ENCODE measurements around the gene SAMD4A. TPM values are rescaled to one million over a fixed set of nuclear protein-coding genes. Genes with fewer than 3 reads are reported as not detected.

SAMD4A gene, protein sequence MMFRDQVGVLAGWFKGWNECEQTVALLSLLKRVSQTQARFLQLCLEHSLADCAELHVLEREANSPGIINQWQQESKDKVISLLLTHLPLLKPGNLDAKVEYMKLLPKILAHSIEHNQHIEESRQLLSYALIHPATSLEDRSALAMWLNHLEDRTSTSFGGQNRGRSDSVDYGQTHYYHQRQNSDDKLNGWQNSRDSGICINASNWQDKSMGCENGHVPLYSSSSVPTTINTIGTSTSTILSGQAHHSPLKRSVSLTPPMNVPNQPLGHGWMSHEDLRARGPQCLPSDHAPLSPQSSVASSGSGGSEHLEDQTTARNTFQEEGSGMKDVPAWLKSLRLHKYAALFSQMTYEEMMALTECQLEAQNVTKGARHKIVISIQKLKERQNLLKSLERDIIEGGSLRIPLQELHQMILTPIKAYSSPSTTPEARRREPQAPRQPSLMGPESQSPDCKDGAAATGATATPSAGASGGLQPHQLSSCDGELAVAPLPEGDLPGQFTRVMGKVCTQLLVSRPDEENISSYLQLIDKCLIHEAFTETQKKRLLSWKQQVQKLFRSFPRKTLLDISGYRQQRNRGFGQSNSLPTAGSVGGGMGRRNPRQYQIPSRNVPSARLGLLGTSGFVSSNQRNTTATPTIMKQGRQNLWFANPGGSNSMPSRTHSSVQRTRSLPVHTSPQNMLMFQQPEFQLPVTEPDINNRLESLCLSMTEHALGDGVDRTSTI
- polyA plus RNA-seq (ENCODE audit: insufficient read length in 12 of 12): 10 to 100 TPM in 11 of 12 donors, not detected in 1; 47.4 to 74.9 (median 63.3) TPM
- long read RNA-seq, donor 1, full-length matches to known transcripts: 3 of 3 reads
- long read RNA-seq, donor 1, partial matches to known transcripts: 0 of 3 reads
- long read RNA-seq, donor 1, other reads (novel, unspliced or antisense): 0 of 3 reads
- long read RNA-seq, donor 2, partial matches to known transcripts: 9 of 12 reads
- long read RNA-seq, donor 2, other reads (novel, unspliced or antisense): 0 of 12 reads
- long read RNA-seq, donor 3, partial matches to known transcripts: 5 of 6 reads
- long read RNA-seq, donor 3, other reads (novel, unspliced or antisense): 0 of 6 reads
- long read RNA-seq, donor 4, full-length matches to known transcripts: 2 of 13 reads
- long read RNA-seq, donor 4, partial matches to known transcripts: 11 of 13 reads
- long read RNA-seq, donor 4, other reads (novel, unspliced or antisense): 0 of 13 reads
- long read RNA-seq, donor 5, partial matches to known transcripts: 21 of 23 reads
- long read RNA-seq, donor 5, other reads (novel, unspliced or antisense): 0 of 23 reads
- long read RNA-seq, donor 6, partial matches to known transcripts: 8 of 10 reads
- long read RNA-seq, donor 6, other reads (novel, unspliced or antisense): 0 of 10 reads
- long read RNA-seq, donor 7, partial matches to known transcripts: 9 of 10 reads
- long read RNA-seq, donor 7, other reads (novel, unspliced or antisense): 0 of 10 reads
- long read RNA-seq, donor 8, full-length matches to known transcripts: 4 of 26 reads
- long read RNA-seq, donor 8, partial matches to known transcripts: 22 of 26 reads
- long read RNA-seq, donor 8, other reads (novel, unspliced or antisense): 0 of 26 reads
- long read RNA-seq, donor 9, partial matches to known transcripts: 0 of 1 reads
- long read RNA-seq, donor 9, other reads (novel, unspliced or antisense): 0 of 1 reads
- long read RNA-seq, donor 10, full-length matches to known transcripts: 3 of 9 reads
- long read RNA-seq, donor 10, partial matches to known transcripts: 6 of 9 reads
- long read RNA-seq, donor 10, other reads (novel, unspliced or antisense): 0 of 9 reads
- long read RNA-seq, donor 11, partial matches to known transcripts: 15 of 16 reads
- long read RNA-seq, donor 11, other reads (novel, unspliced or antisense): 0 of 16 reads

DNA sequence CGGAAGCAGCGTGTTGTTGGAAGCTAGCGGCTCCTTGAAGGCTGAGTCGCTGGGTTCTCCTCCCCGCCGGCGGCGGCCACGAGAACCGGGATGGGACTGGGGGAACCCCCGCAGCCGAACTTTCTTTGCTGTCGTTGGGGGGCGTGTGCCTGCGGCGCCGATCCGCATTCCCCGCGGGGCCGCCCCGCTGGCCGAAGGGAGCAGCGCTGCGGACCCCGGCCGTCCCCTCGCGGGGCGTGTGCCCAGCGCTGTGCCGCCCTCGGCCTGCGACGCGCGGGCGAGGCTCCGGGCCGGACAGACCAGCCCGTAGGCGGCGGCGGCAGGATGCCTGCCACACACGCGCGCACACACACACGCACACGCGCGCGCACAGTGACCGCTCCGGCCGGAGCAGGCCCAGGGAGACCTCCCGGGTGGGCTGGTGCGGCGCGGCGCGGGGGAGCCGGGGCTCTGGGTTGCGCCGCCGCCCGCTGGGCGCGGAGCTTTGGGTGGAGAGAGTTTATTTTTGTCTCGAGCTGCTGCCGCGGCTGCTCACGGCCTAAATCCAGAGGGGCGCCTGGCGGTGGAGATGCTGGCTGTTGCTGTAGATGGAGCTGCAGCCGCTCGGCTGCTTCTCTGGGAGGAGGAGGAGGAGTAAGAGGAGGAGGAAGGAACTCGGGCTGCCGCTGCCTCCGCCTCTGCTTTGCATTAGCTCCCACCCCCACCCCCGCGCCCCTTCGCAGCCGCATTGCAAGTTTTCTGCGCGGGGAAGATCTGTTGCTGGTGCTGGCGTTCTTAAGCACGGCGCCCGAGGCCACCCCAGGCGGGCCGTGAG, at the start of gene SAMD4A:
TSS of gene SAMD4A (plus strand) at position 719 of the 814 bp plus-strand sequence. CDS start 789 bp downstream, outside the sequence.
- peak; percentile 85 for DNase-seq

DNA sequence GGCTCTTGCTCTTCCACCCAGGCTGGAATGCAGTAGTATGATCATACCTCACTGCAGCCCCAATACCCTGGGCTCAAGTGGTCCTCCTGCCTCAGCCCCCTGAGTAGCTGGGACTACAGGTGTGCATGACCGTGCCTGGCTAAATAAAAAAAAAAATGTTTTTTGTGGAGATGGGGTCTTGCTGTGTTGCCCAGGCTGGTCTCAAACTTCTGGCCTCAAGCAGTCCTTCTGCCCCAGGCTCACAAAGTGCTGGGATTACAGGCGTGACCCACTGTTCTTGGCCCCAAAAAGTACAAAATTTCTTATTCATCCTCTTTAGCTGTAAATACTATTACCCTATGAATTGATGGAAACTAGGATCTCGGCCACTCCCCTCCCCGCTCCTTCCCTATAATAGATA, 42.5 kb upstream of the SAMD4A start:
- DNase-seq: no peak

DNA sequence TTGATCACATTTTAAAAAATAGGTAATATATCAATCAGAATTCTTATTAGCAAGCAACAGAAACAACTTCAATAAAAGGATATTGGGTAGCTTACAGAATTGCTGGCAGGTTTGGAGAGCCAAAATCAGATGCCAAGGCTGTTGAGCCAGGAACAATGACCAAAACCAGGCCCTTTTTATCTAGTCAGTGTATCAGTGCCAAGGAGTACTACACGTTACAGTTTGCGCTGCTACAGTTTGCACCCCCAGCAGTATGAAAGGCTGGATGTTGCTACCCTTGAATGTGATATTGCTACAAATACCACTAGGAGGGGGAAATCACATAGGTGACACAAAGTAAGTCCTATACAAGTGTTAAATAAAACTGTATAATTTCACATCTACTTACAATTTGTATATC, 38.0 kb upstream of the SAMD4A start:
- no peak for DNase-seq

DNA sequence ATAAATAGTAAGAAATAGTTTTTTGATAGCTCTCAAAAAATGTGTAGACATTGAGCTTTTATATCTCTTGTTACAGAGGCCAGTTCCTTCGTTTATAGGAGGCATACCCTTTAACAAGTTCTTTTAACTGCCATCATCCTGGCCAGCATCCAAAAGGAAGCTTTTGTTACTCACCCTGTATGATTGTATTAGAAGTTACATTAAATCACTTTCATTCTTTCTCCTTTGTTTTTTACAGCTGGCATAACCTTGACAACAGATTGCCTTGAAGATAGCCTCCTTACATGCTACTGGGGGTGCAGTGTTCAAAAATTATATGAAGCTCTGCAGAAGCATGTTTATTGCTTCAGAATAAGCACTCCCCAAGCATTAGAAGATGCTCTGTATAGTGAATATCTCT, 37.1 kb upstream of the SAMD4A start:
- DNase-seq: no peak

DNA sequence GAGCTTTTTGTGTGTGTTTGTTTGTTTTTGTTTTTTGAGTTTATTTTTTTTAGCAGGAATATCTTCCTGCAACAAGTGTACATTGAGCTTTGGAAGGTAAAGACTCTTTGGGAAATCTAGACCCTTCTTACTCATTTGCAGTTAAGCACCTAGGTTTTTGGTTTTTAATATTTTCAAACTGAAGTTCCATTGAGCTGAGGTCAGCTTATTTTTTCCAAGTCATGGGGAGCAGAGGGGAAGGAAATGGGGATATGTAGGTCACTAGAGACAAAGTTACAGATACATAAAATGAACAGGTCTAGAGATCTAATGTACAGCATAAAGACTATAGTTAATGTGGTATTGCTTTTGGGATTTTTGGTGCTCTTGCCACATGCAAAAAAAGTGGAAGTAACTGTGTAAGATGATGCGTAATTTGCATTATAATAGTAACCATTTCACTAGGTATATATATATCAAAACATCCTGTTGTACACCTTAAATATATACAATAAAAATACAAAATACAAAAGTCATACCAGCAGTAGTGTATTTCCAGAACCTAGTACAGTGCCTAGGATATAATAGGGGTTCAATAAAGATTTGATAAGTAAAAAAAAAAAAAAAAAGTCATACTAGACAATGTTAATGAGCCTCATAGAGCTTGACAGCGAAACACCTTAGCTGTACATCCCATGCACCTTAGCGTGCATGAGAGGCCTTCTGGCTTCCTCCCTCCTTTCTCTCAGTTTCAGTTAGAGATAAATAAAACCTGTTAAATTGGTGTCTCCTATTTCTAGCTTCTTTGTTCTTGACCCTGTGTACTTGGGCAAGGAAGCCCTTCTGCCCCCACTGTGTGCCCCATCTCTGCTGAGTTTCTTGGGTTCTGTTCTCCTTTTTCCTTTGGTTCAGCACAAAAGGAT, 34.6 kb upstream of the SAMD4A start:
- DNase-seq: no peak

DNA sequence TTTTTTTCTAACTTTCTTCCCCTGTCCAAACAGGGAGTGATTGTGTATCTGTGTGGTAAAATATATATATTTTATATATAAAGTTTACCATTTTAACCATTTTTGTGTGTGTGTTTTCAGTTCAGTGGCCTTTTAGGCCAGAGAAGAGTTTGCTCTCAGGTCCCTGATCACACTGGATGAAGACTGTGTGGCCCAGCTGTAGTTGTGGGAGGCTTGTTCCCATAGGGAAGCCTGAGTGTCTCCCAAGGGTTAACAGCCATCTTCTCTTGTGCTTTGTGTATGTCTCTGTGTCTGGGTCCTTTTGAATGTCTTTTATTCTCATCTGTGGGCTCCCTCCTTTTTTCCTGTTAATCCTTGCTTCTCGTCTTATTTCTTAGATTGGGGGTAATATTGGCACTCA, 33.8 kb upstream of the SAMD4A start:
- DNase-seq: no peak

DNA sequence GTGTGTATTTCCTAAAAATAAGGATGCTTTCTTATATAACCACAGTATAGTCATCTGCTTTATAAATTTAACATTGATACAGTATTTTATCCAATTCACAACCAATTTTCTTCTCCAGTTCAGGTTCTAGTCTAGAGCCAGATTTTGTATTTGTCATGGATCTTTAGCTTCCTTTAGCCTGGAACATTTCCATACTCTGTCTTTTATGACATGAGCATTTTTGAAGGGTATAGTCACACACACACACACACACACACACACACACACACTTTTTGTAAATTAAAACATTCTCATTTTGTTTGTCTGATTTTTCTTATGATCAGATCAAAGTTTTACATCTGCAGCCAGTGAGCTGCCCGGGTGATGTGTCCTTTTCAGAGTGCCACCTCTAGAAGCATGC, 31.8 kb upstream of the SAMD4A start:
- peak; percentile 1 for DNase-seq

DNA sequence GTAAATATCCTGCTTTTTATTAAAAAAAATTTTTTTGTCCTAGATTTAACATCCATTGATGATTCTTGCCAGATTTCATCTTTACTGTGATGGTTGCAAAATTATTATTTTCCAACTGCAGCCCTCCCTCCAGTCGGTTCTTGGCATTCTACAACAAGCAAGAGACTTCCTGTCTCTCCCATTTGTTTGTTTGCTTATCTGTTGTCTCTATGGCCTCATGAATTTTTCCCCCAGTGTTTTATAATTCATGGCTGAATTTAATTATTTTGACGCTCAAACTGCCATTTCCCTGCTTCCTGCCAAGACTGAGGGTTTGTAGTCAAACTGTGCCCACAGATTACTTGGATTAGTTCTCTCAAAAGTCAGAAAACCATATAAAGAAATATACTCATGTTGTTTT, 31.3 kb upstream of the SAMD4A start:
- peak; percentile 9 for DNase-seq

DNA sequence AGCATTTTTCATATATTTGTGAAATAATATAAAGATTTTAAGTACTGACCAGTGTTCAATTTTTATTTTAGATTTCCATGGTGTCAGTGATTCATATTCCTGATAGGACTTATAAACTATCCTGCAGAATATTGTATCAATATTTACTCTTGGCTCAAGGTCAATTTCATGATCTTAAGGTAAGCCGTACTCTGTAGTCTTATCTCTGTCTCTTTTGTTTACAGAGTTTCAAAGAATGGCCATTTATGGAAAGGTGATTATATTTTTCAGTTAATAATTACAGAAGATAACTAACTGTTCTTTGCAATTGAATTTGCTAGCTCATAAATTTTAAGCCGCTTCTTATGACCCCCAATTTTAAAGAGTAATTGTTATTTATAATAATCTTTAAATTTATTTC, 29.3 kb upstream of the SAMD4A start:
- no peak for DNase-seq

DNA sequence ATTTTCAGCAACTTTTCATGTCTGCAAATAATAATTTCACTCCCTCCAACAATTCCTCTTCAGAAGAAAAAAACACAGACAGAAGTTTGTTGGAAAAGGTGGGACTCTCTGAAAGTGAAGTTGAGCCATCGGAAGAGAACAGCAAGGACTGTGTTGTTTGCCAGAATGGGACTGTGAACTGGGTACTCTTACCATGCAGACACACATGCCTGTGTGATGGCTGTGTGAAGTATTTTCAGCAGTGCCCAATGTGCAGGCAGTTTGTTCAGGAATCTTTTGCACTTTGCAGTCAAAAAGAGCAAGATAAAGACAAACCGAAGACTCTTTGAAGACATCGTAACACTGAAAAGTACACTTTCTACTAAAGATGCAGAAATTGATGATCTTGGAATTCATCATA, 28.9 kb upstream of the SAMD4A start:
- no peak for DNase-seq

DNA sequence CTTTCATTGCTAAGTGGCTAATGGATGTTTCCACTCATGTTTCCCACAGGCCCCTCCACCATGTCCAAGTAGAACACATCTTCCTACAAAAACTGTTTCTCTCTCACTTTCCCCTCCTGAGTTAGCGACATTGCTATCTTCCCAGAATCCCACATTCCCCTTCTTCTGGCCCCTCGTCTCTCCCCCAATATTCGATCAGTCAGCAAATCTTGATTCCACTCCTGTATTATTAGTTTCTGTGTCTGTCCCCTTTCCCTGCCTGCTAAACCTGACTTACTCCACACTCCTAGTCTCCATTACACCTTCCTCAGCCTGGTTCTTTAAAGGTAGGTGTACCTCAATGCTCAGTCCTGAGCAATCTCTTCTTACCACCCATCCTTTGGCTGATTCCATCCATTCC, 19.3 kb upstream of the SAMD4A start:
- DNase-seq: no peak

DNA sequence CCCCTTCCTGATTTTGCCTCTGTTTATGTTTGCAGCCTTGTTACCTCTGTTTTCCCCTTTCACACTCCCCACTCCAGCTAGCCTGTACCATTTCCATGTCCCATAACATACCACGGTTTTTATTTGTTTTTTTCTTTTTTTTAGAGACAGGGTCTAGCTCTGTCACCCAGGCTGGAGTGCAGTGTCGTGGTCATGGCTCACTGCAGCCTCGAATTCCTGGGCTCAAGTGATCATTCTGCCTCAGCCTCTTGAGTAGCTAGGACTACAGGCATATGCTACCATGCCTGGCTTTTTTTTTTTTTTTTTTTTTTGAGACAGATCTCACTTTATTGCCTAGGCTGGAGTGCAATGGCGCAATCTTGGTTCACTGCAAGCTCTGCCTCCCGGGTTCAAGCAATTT, 18.4 kb upstream of the SAMD4A start:
- DNase-seq: no peak

DNA sequence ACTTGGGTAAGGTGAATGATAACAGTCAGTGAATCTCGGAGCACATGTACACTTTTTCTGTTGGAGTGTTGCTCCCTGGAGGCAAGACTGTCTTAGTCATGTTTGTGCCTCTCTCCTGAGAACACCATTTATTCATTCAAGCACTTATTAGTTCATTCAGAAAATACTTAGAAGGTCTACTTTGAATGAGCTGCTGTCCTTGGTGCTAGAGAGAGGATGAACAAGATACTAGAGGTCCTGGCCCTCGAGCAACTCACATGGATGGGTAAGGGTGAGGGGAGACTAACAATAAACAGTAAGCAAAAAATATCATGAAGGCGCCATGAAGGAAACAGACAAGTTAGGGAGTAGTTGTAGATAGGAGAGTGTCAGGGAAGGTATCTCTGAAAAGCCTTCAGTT, 17.1 kb upstream of the SAMD4A start:
- DNase-seq: no peak

DNA sequence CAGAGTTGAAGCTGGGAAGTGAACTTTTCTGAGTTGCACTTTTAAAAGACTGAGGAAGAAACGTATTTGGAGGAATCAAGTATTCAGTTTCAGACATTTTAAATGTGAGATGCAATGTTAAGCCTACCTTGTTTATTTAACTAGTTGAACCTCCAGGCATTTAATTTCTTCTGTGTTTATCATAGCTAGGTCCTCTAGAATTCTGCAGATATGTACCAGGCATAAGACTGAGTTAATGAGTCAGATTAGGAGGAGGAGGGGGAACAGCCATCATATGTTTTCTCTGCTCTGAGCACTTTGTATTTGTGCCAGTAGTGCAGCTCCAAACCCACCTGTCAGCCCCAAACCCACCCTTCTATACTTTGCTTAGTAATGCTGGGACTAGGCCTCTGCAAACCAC, 16.4 kb upstream of the SAMD4A start:
- no peak for DNase-seq

DNA sequence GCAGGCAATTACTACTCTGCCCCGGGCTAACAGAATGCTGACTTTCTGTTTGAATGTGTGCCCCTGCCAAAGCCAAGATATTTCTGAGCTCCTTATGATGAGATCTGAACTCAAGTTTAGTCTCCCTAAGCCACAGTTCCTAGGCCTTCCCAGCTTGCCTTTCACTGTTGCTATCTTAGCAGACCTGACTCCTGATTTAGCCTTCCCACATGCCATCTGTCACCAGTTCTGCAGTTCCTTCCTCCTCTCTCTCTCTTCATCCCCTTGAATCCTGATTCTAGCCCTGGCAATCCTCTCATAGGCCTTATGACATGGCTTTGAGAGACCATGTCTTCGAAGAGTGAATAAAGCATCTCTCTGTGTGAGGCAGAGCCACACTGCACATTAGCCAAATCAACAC, 12.5 kb upstream of the SAMD4A start:
- no peak for DNase-seq

DNA sequence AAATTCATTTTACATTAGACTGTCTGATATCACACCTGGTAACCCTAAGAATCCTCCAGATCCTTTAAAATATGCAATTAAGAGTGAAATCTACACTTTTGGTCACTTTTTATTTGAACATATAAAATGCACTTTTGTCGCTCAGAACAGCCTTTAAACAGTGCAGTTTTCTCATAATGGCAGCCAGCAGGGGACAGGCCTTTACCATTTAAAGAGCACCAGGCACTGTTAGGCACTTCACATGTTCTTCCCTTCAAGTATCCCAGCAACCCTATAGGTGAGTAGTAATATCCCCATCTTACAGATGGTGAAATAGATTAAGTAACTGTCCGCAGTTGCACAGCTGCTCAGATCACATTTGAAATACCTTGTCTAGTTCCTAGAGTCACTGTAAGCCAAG, 11.3 kb upstream of the SAMD4A start:
- no peak for DNase-seq

DNA sequence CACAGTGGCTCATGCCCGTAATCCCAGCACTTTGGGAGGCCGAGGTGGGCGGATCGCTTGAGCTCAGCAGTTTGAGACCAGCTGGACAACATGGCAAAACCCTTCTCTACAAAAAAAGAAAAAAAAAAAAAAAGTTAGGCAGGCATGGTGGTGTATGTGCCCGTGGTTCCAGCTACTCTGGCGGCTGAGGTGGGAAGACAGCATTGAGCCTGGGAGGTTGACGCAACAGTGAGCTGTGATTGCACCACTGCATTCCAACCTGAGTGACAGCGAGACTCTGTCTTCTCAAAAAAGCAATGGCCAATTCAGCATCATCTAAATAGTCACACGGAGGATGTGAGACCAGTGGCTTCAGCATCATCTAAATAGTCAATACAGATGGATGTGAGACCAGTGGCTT, 10.4 kb upstream of the SAMD4A start:
- DNase-seq: no peak

DNA sequence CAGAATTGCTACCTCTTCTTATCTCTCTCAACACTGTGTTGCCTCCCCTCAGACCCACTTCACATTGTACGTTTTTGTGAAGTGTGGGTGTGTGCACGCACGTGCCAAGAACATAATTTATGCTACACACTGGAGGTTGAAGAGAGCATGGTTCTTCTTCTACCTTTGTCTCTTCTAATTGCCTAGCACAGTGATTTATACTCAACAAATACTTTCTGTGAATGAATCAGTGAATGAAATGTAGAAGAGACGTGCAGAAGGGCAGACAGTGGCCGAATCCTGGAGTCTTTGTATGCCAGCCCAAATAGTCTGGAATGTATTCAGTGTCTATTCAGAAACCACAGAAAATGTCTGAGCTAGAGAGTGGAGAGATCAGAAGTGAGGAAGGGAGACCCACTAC, 4.6 kb upstream of the SAMD4A start:
- DNase-seq: no peak

Measured in muscle of arm (tissue), 14 donors.